ENCODE data around the gene NRCAM.
"Not testable (repeated sequence)": the region's sequence is repeated elsewhere in the genome, so short reads cannot be mapped to it uniquely, and the experiment has no call there.

Gene NRCAM

GRCh38 chr7:108345710-108346336 lies 110.4 kb downstream of the NRCAM start:
- H2BK15ac ChIP-seq (replicated peaks; ENCODE audit: low read depth): peak overlapping the region; percentile 36
- no peaks in the 10 kb centered on the region for H3K27me3 ChIP-seq (ENCODE audit: insufficient read depth, low read length, poor library complexity)
- H3K36me3 ChIP-seq (ENCODE audit: control insufficient read depth, insufficient read depth, low read length): no peaks in the 10 kb centered on the region
- peaks cover 2% of the 10 kb centered on the region for H3K4me1 ChIP-seq (ENCODE audit: control insufficient read depth, low read depth, low read length)
- no CpG with 5 or more reads among the region's 9 CpGs for WGBS (ENCODE audit: extremely low coverage, insufficient coverage, low lambda C conversion rate)
- H4K8ac ChIP-seq (ENCODE audit: low read depth, low read length): no peak overlapping the region
- no peak overlapping the region for H3K4ac ChIP-seq (ENCODE audit: low read depth, low read length)
- H3K4me2 ChIP-seq (ENCODE audit: low read length): no peak overlapping the region
- DNase-seq: peak; percentile 71
- peak overlapping the region; percentile 8 for H3K18ac ChIP-seq (ENCODE audit: low read length)
- H3K79me1 ChIP-seq (ENCODE audit: low read length): no peaks in the 10 kb centered on the region
- H3K23ac ChIP-seq (ENCODE audit: low read length): no peak overlapping the region
- no peak overlapping the region for H2BK120ac ChIP-seq (ENCODE audit: low read depth, low read length)
- no peak overlapping the region for H2AK5ac ChIP-seq (ENCODE audit: low read length)
- no peaks in the 10 kb centered on the region for H3K79me2 ChIP-seq (ENCODE audit: control insufficient read depth, insufficient read depth, low read length)
- no peak overlapping the region for H2BK5ac ChIP-seq (ENCODE audit: low read length)
- H4K5ac ChIP-seq (ENCODE audit: low read length): no peak overlapping the region
- H3K4me3 ChIP-seq (ENCODE audit: low read length): no peak overlapping the region
- H3K56ac ChIP-seq (ENCODE audit: low read length): no peak overlapping the region
- H3K27ac ChIP-seq (ENCODE audit: low read depth, low read length): peak overlapping the region; percentile 50
- no peak overlapping the region for H3K9ac ChIP-seq (ENCODE audit: low read length)

GRCh38 chr7:108340856-108341411 lies 115.3 kb downstream of the NRCAM start:
- Histone ChIP-seq H3K23ac (ENCODE audit: low read length) (no peak overlapping the region), H3K4ac (ENCODE audit: low read depth, low read length) (no peak overlapping the region), H2BK15ac (replicated peaks; ENCODE audit: low read depth) (no peak overlapping the region), H2AK5ac (ENCODE audit: low read length) (no peak overlapping the region), H3K4me1 (ENCODE audit: control insufficient read depth, low read depth, low read length) (no peaks in the 10 kb centered on the region), H3K79me2 (ENCODE audit: control insufficient read depth, insufficient read depth, low read length) (no peaks in the 10 kb centered on the region), H3K4me3 (ENCODE audit: low read length) (no peak overlapping the region), H4K5ac (ENCODE audit: low read length) (no peak overlapping the region), H4K8ac (ENCODE audit: low read depth, low read length) (no peak overlapping the region), H3K27me3 (ENCODE audit: insufficient read depth, low read length, poor library complexity) (no peaks in the 10 kb centered on the region), H2BK120ac (ENCODE audit: low read depth, low read length) (no peak overlapping the region), H3K27ac (ENCODE audit: low read depth, low read length) (no peak overlapping the region), H3K36me3 (ENCODE audit: control insufficient read depth, insufficient read depth, low read length) (no peaks in the 10 kb centered on the region), H3K9ac (ENCODE audit: low read length) (no peak overlapping the region), H3K56ac (ENCODE audit: low read length) (no peak overlapping the region), H3K79me1 (ENCODE audit: low read length) (no peaks in the 10 kb centered on the region), H3K4me2 (ENCODE audit: low read length) (no peak overlapping the region), H3K18ac (ENCODE audit: low read length) (no peak overlapping the region), H2BK5ac (ENCODE audit: low read length) (no peak overlapping the region)
- WGBS (ENCODE audit: extremely low coverage, insufficient coverage, low lambda C conversion rate): no CpG with 5 or more reads among the region's 9 CpGs
- DNase-seq: no peak

- not testable (repeated sequence) for H3K4ac ChIP-seq (ENCODE audit: low read depth, low read length); H4K8ac ChIP-seq (ENCODE audit: low read depth, low read length); H3K56ac ChIP-seq (ENCODE audit: low read length); H3K27me3 ChIP-seq (ENCODE audit: insufficient read depth, low read length, poor library complexity); H3K18ac ChIP-seq (ENCODE audit: low read length); H3K4me2 ChIP-seq (ENCODE audit: low read length); H3K79me2 ChIP-seq (ENCODE audit: control insufficient read depth, insufficient read depth, low read length); H2BK5ac ChIP-seq (ENCODE audit: low read length); H3K4me3 ChIP-seq (ENCODE audit: low read length); H3K9ac ChIP-seq (ENCODE audit: low read length); H3K27ac ChIP-seq (ENCODE audit: low read depth, low read length); H4K5ac ChIP-seq (ENCODE audit: low read length); H2BK120ac ChIP-seq (ENCODE audit: low read depth, low read length); DNase-seq; H2BK15ac ChIP-seq (replicated peaks; ENCODE audit: low read depth); H2AK5ac ChIP-seq (ENCODE audit: low read length); H3K36me3 ChIP-seq (ENCODE audit: control insufficient read depth, insufficient read depth, low read length); H3K23ac ChIP-seq (ENCODE audit: low read length); H3K4me1 ChIP-seq (ENCODE audit: control insufficient read depth, low read depth, low read length); H3K79me1 ChIP-seq (ENCODE audit: low read length)
- WGBS (ENCODE audit: extremely low coverage, insufficient coverage, low lambda C conversion rate): no CpG with 5 or more reads among the region's 6 CpGs
These were observed 115.8 kb downstream of the NRCAM start for GRCh38 chr7:108340406-108340805.

- Histone ChIP-seq H3K23ac (ENCODE audit: low read length) (no peak overlapping the region), H3K9ac (ENCODE audit: low read length) (no peak overlapping the region)
These were observed 120.8 kb downstream of the NRCAM start for GRCh38 chr7:108335269-108335918.

GRCh38 chr7:108332937-108333336 lies 123.3 kb downstream of the NRCAM start:
- H4K8ac ChIP-seq (ENCODE audit: low read depth, low read length): no peak overlapping the region
- no peak overlapping the region for H3K18ac ChIP-seq (ENCODE audit: low read length)
- H3K79me2 ChIP-seq (ENCODE audit: control insufficient read depth, insufficient read depth, low read length): no peaks in the 10 kb centered on the region
- no peak overlapping the region for H2BK15ac ChIP-seq (replicated peaks; ENCODE audit: low read depth)
- no peak overlapping the region for H2BK120ac ChIP-seq (ENCODE audit: low read depth, low read length)
- no peak overlapping the region for H4K5ac ChIP-seq (ENCODE audit: low read length)
- no peak overlapping the region for H3K4me3 ChIP-seq (ENCODE audit: low read length)
- no peak for DNase-seq
- no peaks in the 10 kb centered on the region for H3K36me3 ChIP-seq (ENCODE audit: control insufficient read depth, insufficient read depth, low read length)
- no peak overlapping the region for H3K4ac ChIP-seq (ENCODE audit: low read depth, low read length)
- no peak overlapping the region for H3K9ac ChIP-seq (ENCODE audit: low read length)
- H3K4me1 ChIP-seq (ENCODE audit: control insufficient read depth, low read depth, low read length): no peaks in the 10 kb centered on the region
- no peak overlapping the region for H2BK5ac ChIP-seq (ENCODE audit: low read length)
- no peaks in the 10 kb centered on the region for H3K79me1 ChIP-seq (ENCODE audit: low read length)
- no peak overlapping the region for H2AK5ac ChIP-seq (ENCODE audit: low read length)
- no peak overlapping the region for H3K56ac ChIP-seq (ENCODE audit: low read length)
- WGBS (ENCODE audit: extremely low coverage, insufficient coverage, low lambda C conversion rate): 100% methylated on average over 2 of the region's 3 CpGs
- H3K27ac ChIP-seq (ENCODE audit: low read depth, low read length): no peak overlapping the region
- H3K27me3 ChIP-seq (ENCODE audit: insufficient read depth, low read length, poor library complexity): no peaks in the 10 kb centered on the region
- H3K23ac ChIP-seq (ENCODE audit: low read length): no peak overlapping the region
- H3K4me2 ChIP-seq (ENCODE audit: low read length): no peak overlapping the region

More at GRCh38 chr7:108335269-108335918, 120.8 kb downstream of the NRCAM start:
- Histone ChIP-seq H3K4ac (ENCODE audit: low read depth, low read length) (no peak overlapping the region), H3K27me3 (ENCODE audit: insufficient read depth, low read length, poor library complexity) (no peaks in the 10 kb centered on the region), H2BK120ac (ENCODE audit: low read depth, low read length) (no peak overlapping the region), H3K79me2 (ENCODE audit: control insufficient read depth, insufficient read depth, low read length) (no peaks in the 10 kb centered on the region), H3K4me1 (ENCODE audit: control insufficient read depth, low read depth, low read length) (no peaks in the 10 kb centered on the region), H4K5ac (ENCODE audit: low read length) (no peak overlapping the region), H3K18ac (ENCODE audit: low read length) (no peak overlapping the region), H3K56ac (ENCODE audit: low read length) (no peak overlapping the region), H3K79me1 (ENCODE audit: low read length) (no peaks in the 10 kb centered on the region), H3K36me3 (ENCODE audit: control insufficient read depth, insufficient read depth, low read length) (no peaks in the 10 kb centered on the region), H4K8ac (ENCODE audit: low read depth, low read length) (no peak overlapping the region), H3K4me2 (ENCODE audit: low read length) (no peak overlapping the region), H2BK15ac (replicated peaks; ENCODE audit: low read depth) (no peak overlapping the region), H3K4me3 (ENCODE audit: low read length) (no peak overlapping the region), H3K27ac (ENCODE audit: low read depth, low read length) (no peak overlapping the region), H2AK5ac (ENCODE audit: low read length) (no peak overlapping the region), H2BK5ac (ENCODE audit: low read length) (no peak overlapping the region)
- no peak for DNase-seq
- WGBS (ENCODE audit: extremely low coverage, insufficient coverage, low lambda C conversion rate): no CpG with 5 or more reads among the region's 1 CpG
